GM23338 (cell line): ENCODE measurements around the gene LIMK2. TPM values are rescaled to one million over a fixed set of nuclear protein-coding genes. Genes with fewer than 3 reads are reported as not detected.

ENCODE experiments used
- EZH2 ChIP-seq: fragments of 200-600 bp; sonication (generic); IDR thresholded peaks from one replicate; pipeline ENCODE4 v1.8.0; 2017; ENCODE audit warnings: antibody characterized with exemption, mild to moderate bottlenecking, low read depth; ENCODE audit not compliant: unreplicated experiment
- EZH2phosphoT487 ChIP-seq: fragments of 200-600 bp; sonication (generic); IDR thresholded peaks from one replicate; pipeline ENCODE4 v1.8.1; 2018; ENCODE audit warnings: antibody characterized with exemption; ENCODE audit not compliant: unreplicated experiment
- NANOG ChIP-seq: IDR thresholded peaks from 2 replicates; pipeline ENCODE4 v1.6.1; 2016; ENCODE audit warnings: antibody characterized with exemption, borderline replicate concordance
- POLR2AphosphoS5 ChIP-seq: IDR thresholded peaks from 2 replicates; pipeline ENCODE4 v1.6.1; 2016; ENCODE audit warnings: antibody characterized with exemption, low read depth
- ZNF462 ChIP-seq: fragments of 250-450 bp; sonication (Bioruptor Pico); IDR thresholded peaks from 2 replicates; pipeline ENCODE4 v1.5.0; 2020; ENCODE audit warnings: mild to moderate bottlenecking, moderate library complexity
- polyA plus RNA-seq: library from polyadenylated mRNA; unstranded; fragments of >200 nt; fragmentation: Nextera tagmentation; extraction: Ambion mirVana; gene quantifications from 2 replicates; pipeline ENCODE4 v1.2.1, GENCODE V29; 2016
- total RNA-seq: library from RNA; depleted of rRNA; stranded (reverse); fragments of >200 nt; shearing (Covaris generic); gene quantifications from 2 replicates; pipeline ENCODE4 v1.2.3, GENCODE V29; 2014
- TF ChIP-seq, protein P1 (sequence below), 2 experiments: fragments of 200-600 bp in 1 of 2; sonication (generic) in 1 of 2; conservative IDR thresholded peaks; 2 replicates each; pipeline versions ENCODE4 v1.5.1 to v1.6.1; 2016 to 2017; ENCODE audit warnings: antibody characterized with exemption in 2 of 2, low read depth in 2 of 2, mild to moderate bottlenecking in 2 of 2, moderate library complexity in 1 of 2

LIMK2 gene
- total and polyA plus RNA-seq, 2 experiments from 2014 or later, result 12.5 to 39.8 TPM

- TF ChIP-seq ZNF462 (CRISPR knock-in tag), result no peak
- no peak for TF ChIP-seq EZH2phosphoT487
- no peak for TF ChIP-seq NANOG
- TF ChIP-seq POLR2AphosphoS5, result no peak
- TF ChIP-seq, protein P1, sequence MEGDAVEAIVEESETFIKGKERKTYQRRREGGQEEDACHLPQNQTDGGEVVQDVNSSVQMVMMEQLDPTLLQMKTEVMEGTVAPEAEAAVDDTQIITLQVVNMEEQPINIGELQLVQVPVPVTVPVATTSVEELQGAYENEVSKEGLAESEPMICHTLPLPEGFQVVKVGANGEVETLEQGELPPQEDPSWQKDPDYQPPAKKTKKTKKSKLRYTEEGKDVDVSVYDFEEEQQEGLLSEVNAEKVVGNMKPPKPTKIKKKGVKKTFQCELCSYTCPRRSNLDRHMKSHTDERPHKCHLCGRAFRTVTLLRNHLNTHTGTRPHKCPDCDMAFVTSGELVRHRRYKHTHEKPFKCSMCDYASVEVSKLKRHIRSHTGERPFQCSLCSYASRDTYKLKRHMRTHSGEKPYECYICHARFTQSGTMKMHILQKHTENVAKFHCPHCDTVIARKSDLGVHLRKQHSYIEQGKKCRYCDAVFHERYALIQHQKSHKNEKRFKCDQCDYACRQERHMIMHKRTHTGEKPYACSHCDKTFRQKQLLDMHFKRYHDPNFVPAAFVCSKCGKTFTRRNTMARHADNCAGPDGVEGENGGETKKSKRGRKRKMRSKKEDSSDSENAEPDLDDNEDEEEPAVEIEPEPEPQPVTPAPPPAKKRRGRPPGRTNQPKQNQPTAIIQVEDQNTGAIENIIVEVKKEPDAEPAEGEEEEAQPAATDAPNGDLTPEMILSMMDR (conservative IDR thresholded peaks at IDR 0.05; ENCODE audit: low read depth in 2 of 2), result no peak
- no peak for TF ChIP-seq EZH2
These were observed 908 bp downstream of the LIMK2 start (continued) for GRCh38 chr22:31212783-31213629.
